Neural cell (in vitro differentiated cells): ENCODE data around the gene BICRA.

Source experiments
- CTCF ChIP-seq: fragments of 450-650 bp; IDR thresholded peaks from 2 replicates; pipeline ENCODE4 v1.5.1; 2014; ENCODE audit warnings: antibody characterized with exemption, mild to moderate bottlenecking, moderate library complexity; ENCODE audit not compliant: poor library complexity, severe bottlenecking
- EZH2 ChIP-seq: fragments of 200-600, 300-800 bp; shearing (Covaris generic), sonication (generic); IDR thresholded peaks from 2 replicates; pipeline ENCODE4 v1.6.1; 2014; ENCODE audit warnings: antibody characterized with exemption, low read length, borderline replicate concordance, mild to moderate bottlenecking; ENCODE audit not compliant: insufficient read depth, poor library complexity, severe bottlenecking
- POLR2AphosphoS5 ChIP-seq: IDR thresholded peaks from 2 replicates; pipeline ENCODE4 v1.6.1; 2012
- RAD21 ChIP-seq: fragments of 450-650 bp; conservative IDR thresholded peaks from 2 replicates; pipeline ENCODE4 v1.6.1; 2014; ENCODE audit warnings: antibody characterized with exemption, mild to moderate bottlenecking, moderate library complexity
- SMC3 ChIP-seq: fragments of 450-650 bp; conservative IDR thresholded peaks from 2 replicates; pipeline ENCODE4 v1.6.1; 2014; ENCODE audit warnings: antibody characterized with exemption, mild to moderate bottlenecking, moderate library complexity; ENCODE audit not compliant: poor library complexity
- TAF1 ChIP-seq: IDR thresholded peaks from 2 replicates; pipeline ENCODE4 v1.6.1; 2012; ENCODE audit warnings: low read depth

DNA sequence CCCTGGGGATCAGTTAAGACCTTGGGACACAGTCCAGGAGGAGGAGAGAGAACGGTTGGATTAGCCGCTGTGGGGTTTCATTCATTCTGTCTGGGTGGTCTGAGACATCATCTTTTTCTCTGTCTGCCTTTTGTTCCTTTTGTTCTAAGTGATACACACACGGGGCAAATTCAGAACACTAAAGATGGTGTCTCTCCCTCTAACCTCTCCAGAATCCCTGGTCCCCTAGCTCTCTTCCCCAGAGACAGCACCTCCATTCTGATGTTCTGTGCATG, 5.0 kb downstream of the BICRA start:
- no peak for TF ChIP-seq CTCF
- no peak for TF ChIP-seq POLR2AphosphoS5
- no peak for TF ChIP-seq SMC3
- no peak for TF ChIP-seq RAD21
- no peak for TF ChIP-seq EZH2
- TF ChIP-seq TAF1, result no peak
